Thoracic aorta (tissue), 2 donors: ENCODE measurements around the gene SORBS2. TPM values are rescaled to one million over a fixed set of nuclear protein-coding genes. Genes with fewer than 3 reads are reported as not detected.

Experiments used
- ATAC-seq: fragments of 150-250 bp; one replicate; pipeline ENCODE4 v1.8.0; 2017; ENCODE audit warnings: low read depth; ENCODE audit not compliant: insufficient number of reproducible peaks, low FRiP score
- DNase-seq: peaks from one replicate; pipeline ENCODE4 v3.0.0-alpha.2; 2020; ENCODE audit warnings: low spot score
- H3K27ac ChIP-seq, 2 donors: fragments of 200-600 bp; sonication (generic); 1 replicate in 1 of 2; 2 replicates in 1 of 2; pipeline ENCODE4 v1.5.1; 2016; ENCODE audit warnings: mild to moderate bottlenecking in 2 of 2, moderate library complexity in 2 of 2
- H3K27me3 ChIP-seq: fragments of 200-600 bp; sonication (generic); replicated peaks from 2 replicates; pipeline ENCODE4 v1.6.0; 2016; ENCODE audit warnings: mild to moderate bottlenecking; ENCODE audit not compliant: insufficient read depth
- H3K36me3 ChIP-seq: fragments of 200-600 bp; sonication (generic); one replicate; pipeline ENCODE4 v1.5.1; 2016
- H3K4me1 ChIP-seq, 2 donors: fragments of 200-600 bp; sonication (generic); 1 replicate in 1 of 2; 2 replicates in 1 of 2; pipeline versions ENCODE4 v1.5.1 to v1.6.0; 2016; ENCODE audit warnings: low read depth in 2 of 2, mild to moderate bottlenecking in 1 of 2; ENCODE audit not compliant: control insufficient read depth in 1 of 2
- H3K4me3 ChIP-seq: fragments of 200-600 bp; sonication (generic); 2 replicates; pipeline ENCODE4 v1.5.1; 2016; ENCODE audit warnings: mild to moderate bottlenecking
- H3K9me3 ChIP-seq: fragments of 200-600 bp; sonication (generic); 2 replicates; pipeline ENCODE4 v1.5.1; 2016
- total RNA-seq, 2 donors: library from RNA; depleted of rRNA; stranded (reverse); fragments of >200 nt; gene quantifications; one replicate each; pipeline versions ENCODE4 v1.1.0 to v1.2.3, GENCODE V29; 2016
- TF ChIP-seq, protein P1 (sequence below): fragments of 200-600 bp; sonication (generic); IDR thresholded peaks from one replicate; pipeline ENCODE4 v1.5.1; 2019; ENCODE audit warnings: antibody characterized with exemption

Gene SORBS2
- total RNA-seq, 2 donors from 2014 or later = 268 to 443 TPM

DNA sequence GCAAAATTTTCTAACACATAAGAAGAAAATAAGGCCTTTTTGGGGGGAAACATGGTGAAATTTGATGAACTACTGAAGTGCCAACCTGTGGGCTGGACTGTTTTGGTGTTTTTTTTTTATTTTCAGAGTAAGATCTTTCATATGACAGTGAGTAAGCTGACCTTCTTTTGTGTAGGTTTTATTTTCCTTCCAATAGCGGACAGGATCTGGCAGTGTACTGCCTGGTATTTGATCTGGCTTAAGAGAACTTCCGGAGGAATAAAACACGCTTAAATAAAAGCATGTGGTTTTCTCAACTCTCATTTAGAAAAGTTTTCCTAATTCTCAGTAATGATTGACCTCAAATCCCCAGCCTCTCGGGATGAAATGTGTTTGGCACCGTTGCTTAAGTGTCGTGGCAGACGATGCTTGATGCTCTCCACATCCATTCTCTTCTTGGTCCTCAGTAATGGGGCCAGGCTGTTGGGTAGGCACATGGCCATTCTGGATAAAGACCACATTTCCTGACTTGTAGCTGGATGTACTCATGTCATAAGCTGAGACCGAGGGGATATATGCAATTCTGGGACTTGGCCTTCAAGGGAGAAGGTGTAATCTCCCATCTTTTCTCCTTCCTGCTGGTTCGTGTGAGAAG lies 211.1 kb downstream of the SORBS2 start:
- DNase-seq = no peak
- no peaks in the 10 kb centered on the region for H3K9me3 ChIP-seq
- H3K36me3 ChIP-seq = no peaks in the 10 kb centered on the region
- TF ChIP-seq, protein P1, sequence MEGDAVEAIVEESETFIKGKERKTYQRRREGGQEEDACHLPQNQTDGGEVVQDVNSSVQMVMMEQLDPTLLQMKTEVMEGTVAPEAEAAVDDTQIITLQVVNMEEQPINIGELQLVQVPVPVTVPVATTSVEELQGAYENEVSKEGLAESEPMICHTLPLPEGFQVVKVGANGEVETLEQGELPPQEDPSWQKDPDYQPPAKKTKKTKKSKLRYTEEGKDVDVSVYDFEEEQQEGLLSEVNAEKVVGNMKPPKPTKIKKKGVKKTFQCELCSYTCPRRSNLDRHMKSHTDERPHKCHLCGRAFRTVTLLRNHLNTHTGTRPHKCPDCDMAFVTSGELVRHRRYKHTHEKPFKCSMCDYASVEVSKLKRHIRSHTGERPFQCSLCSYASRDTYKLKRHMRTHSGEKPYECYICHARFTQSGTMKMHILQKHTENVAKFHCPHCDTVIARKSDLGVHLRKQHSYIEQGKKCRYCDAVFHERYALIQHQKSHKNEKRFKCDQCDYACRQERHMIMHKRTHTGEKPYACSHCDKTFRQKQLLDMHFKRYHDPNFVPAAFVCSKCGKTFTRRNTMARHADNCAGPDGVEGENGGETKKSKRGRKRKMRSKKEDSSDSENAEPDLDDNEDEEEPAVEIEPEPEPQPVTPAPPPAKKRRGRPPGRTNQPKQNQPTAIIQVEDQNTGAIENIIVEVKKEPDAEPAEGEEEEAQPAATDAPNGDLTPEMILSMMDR = no peak
- peak overlapping the region; percentile 43 to 46 for H3K27ac ChIP-seq
- no peaks in the 10 kb centered on the region for H3K27me3 ChIP-seq
- ATAC-seq = no peak
- H3K4me1 ChIP-seq = peaks cover 12 to 42% of the 10 kb centered on the region in 2 donors
- no peak overlapping the region for H3K4me3 ChIP-seq

DNA sequence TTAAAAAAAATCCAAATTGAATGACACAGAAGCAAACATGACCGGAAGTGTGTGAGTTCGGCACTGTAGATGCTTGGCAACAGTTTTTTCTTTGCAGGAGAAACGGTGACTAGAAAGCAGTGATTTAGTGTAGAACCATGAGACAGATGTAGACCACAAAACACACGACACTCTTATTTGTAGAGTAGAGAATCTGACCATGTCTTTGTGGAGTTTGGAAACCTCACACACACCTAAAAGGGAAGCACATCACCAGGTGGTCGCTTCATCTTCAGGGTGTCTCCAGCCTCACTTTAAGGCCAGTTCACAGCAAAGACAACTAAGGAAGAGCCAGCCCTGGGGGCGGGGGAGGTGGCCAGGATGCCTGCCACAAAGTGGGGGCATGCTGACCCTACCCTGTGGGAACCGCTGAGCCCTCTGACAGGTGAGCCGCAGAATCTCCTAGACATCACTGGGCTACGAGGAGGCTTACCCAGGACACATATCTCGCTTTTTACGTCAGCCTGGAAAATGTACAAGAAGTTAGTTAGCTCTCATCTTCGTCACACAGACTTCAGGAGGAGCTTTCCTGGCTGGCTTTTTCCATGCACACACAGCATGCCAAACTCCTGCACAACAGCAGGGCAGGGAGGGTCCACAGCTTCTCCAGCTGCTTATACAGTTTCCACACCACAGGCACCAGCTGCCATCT lies 212.3 kb downstream of the SORBS2 start:
- TF ChIP-seq, protein P1 = no peak
- Histone ChIP-seq H3K9me3 (no peaks in the 10 kb centered on the region), H3K4me3 (no peak overlapping the region), H3K4me1 (peaks cover 12 to 42% of the 10 kb centered on the region in 2 donors), H3K36me3 (no peaks in the 10 kb centered on the region), H3K27ac (peak overlapping the region; percentile 43 to 46), H3K27me3 (no peaks in the 10 kb centered on the region)
- no peak for DNase-seq
- no peak for ATAC-seq

DNA sequence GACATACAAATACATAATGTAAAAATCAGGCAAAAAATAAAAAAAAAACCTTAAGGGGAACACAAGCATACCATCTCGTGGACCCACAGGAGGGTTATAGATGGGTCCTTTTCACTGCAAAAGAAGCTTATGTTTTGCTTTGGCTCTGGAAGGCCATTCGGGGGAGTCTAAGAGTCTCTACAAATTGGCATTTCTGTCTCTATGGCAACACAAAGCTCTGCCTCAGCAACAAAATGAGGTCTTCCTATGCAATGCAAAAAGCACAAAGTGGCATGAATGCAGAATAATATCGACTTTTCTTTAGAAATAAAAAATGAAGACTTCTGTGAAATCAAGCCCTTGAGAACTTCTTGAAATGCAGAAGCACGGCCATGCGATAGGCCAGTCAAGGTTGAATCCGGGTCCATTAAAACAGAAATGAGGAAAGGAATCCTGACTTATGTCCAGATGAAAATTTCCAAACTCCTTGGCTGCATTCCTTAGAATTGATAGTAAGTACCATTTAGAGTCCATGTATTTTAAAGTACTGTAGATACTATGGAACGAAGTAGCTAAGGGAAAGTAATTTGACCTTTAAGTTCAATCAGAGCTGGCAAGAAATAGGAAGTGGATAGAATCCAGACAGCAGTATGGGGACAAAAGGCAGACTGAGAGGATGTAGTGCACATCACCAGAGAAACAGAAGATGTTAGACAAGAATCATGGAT lies 213.0 kb downstream of the SORBS2 start:
- TF ChIP-seq, protein P1 = no peak
- no peaks in the 10 kb centered on the region for H3K36me3 ChIP-seq
- peaks cover 12 to 42% of the 10 kb centered on the region in 2 donors for H3K4me1 ChIP-seq
- ATAC-seq (no peak), DNase-seq (no peak)
- H3K4me3 ChIP-seq = no peak overlapping the region
- H3K27ac ChIP-seq = peak overlapping the region; percentile 43 to 46
- H3K27me3 ChIP-seq = no peaks in the 10 kb centered on the region
- no peaks in the 10 kb centered on the region for H3K9me3 ChIP-seq

DNA sequence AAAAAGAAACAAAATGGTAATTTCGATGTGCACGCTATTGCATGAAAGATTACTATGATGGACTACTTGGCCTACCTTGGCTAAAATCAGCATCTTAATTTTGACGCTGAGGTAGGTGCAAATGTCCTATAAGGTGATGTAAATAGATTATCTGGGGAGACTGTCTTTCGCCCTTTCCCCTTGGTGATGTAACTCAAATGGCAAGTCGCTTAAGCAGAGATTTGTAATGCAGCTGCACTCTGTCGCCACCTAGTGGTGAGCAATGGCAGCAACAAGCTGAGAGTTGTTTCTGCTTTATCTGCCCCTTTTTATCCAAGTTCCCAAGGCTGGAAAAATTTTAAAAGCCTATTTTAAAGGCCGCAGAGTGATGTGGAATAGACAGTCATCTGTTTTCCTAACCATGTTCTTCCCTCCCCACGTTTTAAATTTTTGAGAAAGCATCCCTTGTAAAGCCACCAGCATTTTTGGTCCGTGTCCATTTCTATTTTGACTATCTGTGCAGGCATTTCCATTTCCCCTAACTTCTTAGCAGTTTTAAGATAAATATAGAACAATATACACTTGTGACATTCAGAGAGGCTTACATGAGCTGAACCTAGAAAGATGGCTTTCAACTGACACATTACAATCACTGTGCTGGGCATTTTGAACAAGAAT lies 214.3 kb downstream of the SORBS2 start:
- H3K9me3 ChIP-seq = no peaks in the 10 kb centered on the region
- TF ChIP-seq, protein P1 = peak; percentile 99
- H3K27ac ChIP-seq = peak overlapping the region; percentile 43 to 46
- no peak overlapping the region for H3K4me3 ChIP-seq
- H3K4me1 ChIP-seq = peaks cover 12 to 51% of the 10 kb centered on the region in 2 donors
- peak; percentile 43 for ATAC-seq
- no peaks in the 10 kb centered on the region for H3K27me3 ChIP-seq
- H3K36me3 ChIP-seq = no peaks in the 10 kb centered on the region
- no peak for DNase-seq
